ENCODE measurements around the gene ARL5C. TPM values are rescaled to one million over a fixed set of nuclear protein-coding genes. Genes with fewer than 3 reads are reported as not detected.

The ARL5C gene
- total and polyA plus RNA-seq, 4 donors, result not detected

- DNase-seq (ENCODE audit: low spot score), result no peak
- H3K9me3 ChIP-seq (ENCODE audit: control insufficient read depth in 4 of 4, low read length in 3 of 4), result no peaks in the 10 kb centered on the region
- WGBS, result 90% methylated on average over 10 of the region's 10 CpGs
Measured at GRCh38 chr17:39183720-39184119, 17.8 kb upstream of the ARL5C start.

GRCh38 chr17:39183045-39183444, 17.1 kb upstream of the ARL5C start:
- no peaks in the 10 kb centered on the region for H3K4me1 ChIP-seq (ENCODE audit: control insufficient read depth in 4 of 4, insufficient read depth in 4 of 4, low read length in 3 of 4)
- 95% methylated on average over 5 of the region's 5 CpGs for WGBS
- TF ChIP-seq FOXA1 (IDR thresholded peaks at IDR 0.05) (no peak), EGR1 (IDR thresholded peaks at IDR 0.05; ENCODE audit: low read depth in 2 of 2) (no peak), HNF4A (conservative IDR thresholded peaks at IDR 0.05) (no peak), ZBTB33 (IDR thresholded peaks at IDR 0.05) (no peak), NR2F2 (IDR thresholded peaks at IDR 0.05) (no peak), MAX (IDR thresholded peaks at IDR 0.05) (no peak), GABPA (IDR thresholded peaks at IDR 0.05 in 1 of 2, conservative IDR thresholded peaks at IDR 0.05 in 1 of 2) (no peak), FOXA2 (IDR thresholded peaks at IDR 0.05) (no peak), SP1 (IDR thresholded peaks at IDR 0.05) (no peak)
- no peak overlapping the region for H3K9ac ChIP-seq (ENCODE audit: low read depth in 1 of 2, low read length in 2 of 2)
- H3K4me3 ChIP-seq (ENCODE audit: low read depth in 1 of 3, low read length in 3 of 3), result no peak overlapping the region
- H3K27me3 ChIP-seq (ENCODE audit: control insufficient read depth in 4 of 4, insufficient read depth in 4 of 4, low read length in 3 of 4), result no peaks in the 10 kb centered on the region
- no peaks in the 10 kb centered on the region for H3K9me3 ChIP-seq (ENCODE audit: control insufficient read depth in 4 of 4, low read length in 3 of 4)
- H3K36me3 ChIP-seq (ENCODE audit: control insufficient read depth in 4 of 4, insufficient read depth in 3 of 4, low read depth in 1 of 4, low read length in 3 of 4), result no peaks in the 10 kb centered on the region
- no peak for DNase-seq (ENCODE audit: low spot score)
- no peak overlapping the region for H3K27ac ChIP-seq (ENCODE audit: low read depth in 1 of 2, low read length in 2 of 2)

More at GRCh38 chr17:39183720-39184119, 17.8 kb upstream of the ARL5C start:
- no peak for TF ChIP-seq RXRA (IDR thresholded peaks at IDR 0.05)
- no peak overlapping the region for H3K9ac ChIP-seq (ENCODE audit: low read depth in 1 of 2, low read length in 2 of 2)
- no peak overlapping the region for H3K4me3 ChIP-seq (ENCODE audit: low read depth in 1 of 3, low read length in 3 of 3)
- H3K36me3 ChIP-seq (ENCODE audit: control insufficient read depth in 4 of 4, insufficient read depth in 3 of 4, low read depth in 1 of 4, low read length in 3 of 4), result no peaks in the 10 kb centered on the region
- H3K27ac ChIP-seq (ENCODE audit: low read depth in 1 of 2, low read length in 2 of 2), result no peak overlapping the region
- H3K4me1 ChIP-seq (ENCODE audit: control insufficient read depth in 4 of 4, insufficient read depth in 4 of 4, low read length in 3 of 4), result no peaks in the 10 kb centered on the region
- no peaks in the 10 kb centered on the region for H3K27me3 ChIP-seq (ENCODE audit: control insufficient read depth in 4 of 4, insufficient read depth in 4 of 4, low read length in 3 of 4)

GRCh38 chr17:39181303-39181702, 15.3 kb upstream of the ARL5C start:
- Histone ChIP-seq H3K27me3 (ENCODE audit: control insufficient read depth in 4 of 4, insufficient read depth in 4 of 4, low read length in 3 of 4) (no peaks in the 10 kb centered on the region), H3K27ac (ENCODE audit: low read depth in 1 of 2, low read length in 2 of 2) (no peak overlapping the region), H3K4me3 (ENCODE audit: low read depth in 1 of 3, low read length in 3 of 3) (no peak overlapping the region), H3K4me1 (ENCODE audit: control insufficient read depth in 4 of 4, insufficient read depth in 4 of 4, low read length in 3 of 4) (no peaks in the 10 kb centered on the region), H3K36me3 (ENCODE audit: control insufficient read depth in 4 of 4, insufficient read depth in 3 of 4, low read depth in 1 of 4, low read length in 3 of 4) (no peaks in the 10 kb centered on the region), H3K9ac (ENCODE audit: low read depth in 1 of 2, low read length in 2 of 2) (no peak overlapping the region), H3K9me3 (ENCODE audit: control insufficient read depth in 4 of 4, low read length in 3 of 4) (no peaks in the 10 kb centered on the region)
- WGBS, result 83% methylated on average over 5 of the region's 5 CpGs
- TF ChIP-seq MAX (IDR thresholded peaks at IDR 0.05) (no peak), YY1 (IDR thresholded peaks at IDR 0.05) (no peak), REST (IDR thresholded peaks at IDR 0.05) (no peak), FOXA1 (IDR thresholded peaks at IDR 0.05) (no peak), RAD21 (IDR thresholded peaks at IDR 0.05) (no peak), NR2F2 (IDR thresholded peaks at IDR 0.05) (no peak), TAF1 (conservative IDR thresholded peaks at IDR 0.05) (no peak), HNF4A (conservative IDR thresholded peaks at IDR 0.05) (no peak), EGR1 (IDR thresholded peaks at IDR 0.05; ENCODE audit: low read depth in 2 of 2) (no peak), FOXA2 (IDR thresholded peaks at IDR 0.05) (no peak), HNF4G (IDR thresholded peaks at IDR 0.05) (no peak), CTCF (IDR thresholded peaks at IDR 0.05; ENCODE audit: low read depth, low read length, missing input control) (no peak), GABPA (IDR thresholded peaks at IDR 0.05 in 1 of 2, conservative IDR thresholded peaks at IDR 0.05 in 1 of 2) (no peak), JUND (IDR thresholded peaks at IDR 0.05) (no peak), SP1 (IDR thresholded peaks at IDR 0.05) (no peak)
- no peak for DNase-seq (ENCODE audit: low spot score)

All from liver (tissue), 9 donors.